Neuron (in vitro differentiated cells): Measurements from ENCODE around the gene ZNF567.

ENCODE experiments used
- H2AFZ ChIP-seq: one replicate; pipeline ENCODE4 v1.6.1; 2013; ENCODE audit warnings: low read depth, mild to moderate bottlenecking, inconsistent platforms, low read length, moderate library complexity
- H3K27me3 ChIP-seq: one replicate; pipeline ENCODE4 v1.6.1; 2013; ENCODE audit warnings: low read length; ENCODE audit not compliant: insufficient read depth
- H3K36me3 ChIP-seq: one replicate; pipeline ENCODE4 v1.6.1; 2013; ENCODE audit warnings: low read length; ENCODE audit not compliant: insufficient read depth
- H3K4me1 ChIP-seq: one replicate; pipeline ENCODE4 v1.6.1; 2013; ENCODE audit warnings: low read length; ENCODE audit not compliant: insufficient read depth
- H3K4me3 ChIP-seq: 2 replicates; pipeline ENCODE4 v1.5.1; 2013; ENCODE audit warnings: mild to moderate bottlenecking, low read length, moderate library complexity
- H3K9me3 ChIP-seq: one replicate; pipeline ENCODE4 v1.6.1; 2013; ENCODE audit warnings: low read length

Gene ZNF567

GRCh38 chr19:36687214-36688056 lies at the start of gene ZNF567:
ZNF567 (plus strand) TSS chr19:36687612; CDS start chr19:36694868, 7,256 bp downstream.
- Histone ChIP-seq H3K27me3 (no peaks in the 10 kb centered on the region), H3K36me3 (peaks cover 41% of the 10 kb centered on the region), H3K9me3 (peaks cover 30% of the 10 kb centered on the region), H3K4me1 (peaks cover 13% of the 10 kb centered on the region), H2AFZ (peak within 1 kb of the TSS; percentile 87), H3K4me3 (peak within 1 kb of the TSS; percentile 95)

- Histone ChIP-seq H3K27me3 (no peaks in the 10 kb centered on the region), H3K4me3 (no peak overlapping the region), H3K36me3 (peaks cover 30% of the 10 kb centered on the region), H3K4me1 (no peaks in the 10 kb centered on the region), H3K9me3 (peaks cover 54% of the 10 kb centered on the region), H2AFZ (no peak overlapping the region)
Measured at GRCh38 chr19:36638862-36639510, 48.4 kb upstream of the ZNF567 start.

- no peaks in the 10 kb centered on the region for H3K27me3 ChIP-seq
- no peak overlapping the region for H2AFZ ChIP-seq
- no peak overlapping the region for H3K4me3 ChIP-seq
- H3K4me1 ChIP-seq = no peaks in the 10 kb centered on the region
- peaks cover 36% of the 10 kb centered on the region for H3K36me3 ChIP-seq
- peaks cover 52% of the 10 kb centered on the region for H3K9me3 ChIP-seq
Measured at GRCh38 chr19:36646746-36647145, 40.7 kb upstream of the ZNF567 start.

GRCh38 chr19:36652958-36653357 lies 34.5 kb upstream of the ZNF567 start:
- Histone ChIP-seq H3K27me3 (no peaks in the 10 kb centered on the region), H3K36me3 (peaks cover 53% of the 10 kb centered on the region), H3K4me3 (no peak overlapping the region), H3K9me3 (peaks cover 58% of the 10 kb centered on the region), H3K4me1 (no peaks in the 10 kb centered on the region), H2AFZ (no peak overlapping the region)

- peak overlapping the region; percentile 73 for H3K4me3 ChIP-seq
- no peaks in the 10 kb centered on the region for H3K27me3 ChIP-seq
- H3K36me3 ChIP-seq = peaks cover 31% of the 10 kb centered on the region
- peaks cover 39% of the 10 kb centered on the region for H3K9me3 ChIP-seq
- no peak overlapping the region for H2AFZ ChIP-seq
- H3K4me1 ChIP-seq = peaks cover 8% of the 10 kb centered on the region
Measured at GRCh38 chr19:36665832-36666231, 21.6 kb upstream of the ZNF567 start.

- Histone ChIP-seq H3K4me3 (no peak overlapping the region), H3K4me1 (peaks cover 8% of the 10 kb centered on the region), H3K9me3 (peaks cover 58% of the 10 kb centered on the region), H3K36me3 (peaks cover 19% of the 10 kb centered on the region), H2AFZ (no peak overlapping the region), H3K27me3 (no peaks in the 10 kb centered on the region)
Measured at GRCh38 chr19:36668646-36669045, 18.8 kb upstream of the ZNF567 start.

GRCh38 chr19:36672368-36672767 lies 15.0 kb upstream of the ZNF567 start:
- peaks cover 55% of the 10 kb centered on the region for H3K9me3 ChIP-seq

GRCh38 chr19:36674201-36674600 lies 13.2 kb upstream of the ZNF567 start:
- Histone ChIP-seq H2AFZ (no peak overlapping the region), H3K27me3 (no peaks in the 10 kb centered on the region), H3K36me3 (peaks cover 20% of the 10 kb centered on the region), H3K4me1 (no peaks in the 10 kb centered on the region), H3K9me3 (peaks cover 55% of the 10 kb centered on the region), H3K4me3 (no peak overlapping the region)

More at GRCh38 chr19:36672368-36672767, 15.0 kb upstream of the ZNF567 start:
- no peaks in the 10 kb centered on the region for H3K27me3 ChIP-seq
- no peak overlapping the region for H3K4me3 ChIP-seq
- H3K36me3 ChIP-seq = peaks cover 8% of the 10 kb centered on the region
- no peak overlapping the region for H2AFZ ChIP-seq
- H3K4me1 ChIP-seq = peaks cover 4% of the 10 kb centered on the region

GRCh38 chr19:36679455-36679854 lies 8.0 kb upstream of the ZNF567 start:
- Histone ChIP-seq H3K36me3 (peaks cover 36% of the 10 kb centered on the region), H3K9me3 (peaks cover 24% of the 10 kb centered on the region), H3K4me1 (no peaks in the 10 kb centered on the region), H3K27me3 (no peaks in the 10 kb centered on the region), H2AFZ (no peak overlapping the region), H3K4me3 (no peak overlapping the region)

GRCh38 chr19:36685835-36686234 lies 1.6 kb upstream of the ZNF567 start:
- Histone ChIP-seq H3K27me3 (no peaks in the 10 kb centered on the region), H3K9me3 (peaks cover 21% of the 10 kb centered on the region), H2AFZ (no peak overlapping the region), H3K4me3 (no peak overlapping the region), H3K36me3 (peaks cover 29% of the 10 kb centered on the region), H3K4me1 (peaks cover 13% of the 10 kb centered on the region)

- H3K9me3 ChIP-seq = peaks cover 26% of the 10 kb centered on the region
- peaks cover 36% of the 10 kb centered on the region for H3K36me3 ChIP-seq
- peak overlapping the region; percentile 87 for H2AFZ ChIP-seq
- no peaks in the 10 kb centered on the region for H3K27me3 ChIP-seq
- peak overlapping the region; percentile 95 for H3K4me3 ChIP-seq
- peaks cover 13% of the 10 kb centered on the region for H3K4me1 ChIP-seq
Measured at GRCh38 chr19:36686365-36687213, 823 bp upstream of the ZNF567 start.

GRCh38 chr19:36688058-36688457 lies 646 bp downstream of the ZNF567 start:
- peaks cover 35% of the 10 kb centered on the region for H3K9me3 ChIP-seq
- no peaks in the 10 kb centered on the region for H3K27me3 ChIP-seq
- H3K36me3 ChIP-seq = peaks cover 47% of the 10 kb centered on the region
- H3K4me3 ChIP-seq = peak overlapping the region; percentile 95
- H3K4me1 ChIP-seq = peaks cover 13% of the 10 kb centered on the region
- peak overlapping the region; percentile 87 for H2AFZ ChIP-seq

GRCh38 chr19:36707134-36707533 lies 19.7 kb downstream of the ZNF567 start:
- Histone ChIP-seq H3K36me3 (peaks cover 4% of the 10 kb centered on the region), H3K27me3 (no peaks in the 10 kb centered on the region), H3K4me3 (no peak overlapping the region), H2AFZ (no peak overlapping the region), H3K9me3 (peaks cover 46% of the 10 kb centered on the region), H3K4me1 (no peaks in the 10 kb centered on the region)
